Esophagus mucosa (tissue), 1 donor: ENCODE measurements around the gene HBD. TPM values are rescaled to one million over a fixed set of nuclear protein-coding genes. Genes with fewer than 3 reads are reported as not detected.
"Not testable (repeated sequence)": the region's sequence is repeated elsewhere in the genome, so short reads cannot be mapped to it uniquely, and the experiment has no call there.

Experiments
- ATAC-seq: fragments of 200-7000 bp; cut with Tn5 transposase; one replicate; pipeline ENCODE4 v1.9.1; 2020
- total RNA-seq: library from RNA; stranded (reverse); gene quantifications from one replicate; pipeline ENCODE4 v1.2.4, GENCODE V29; 2023
- donor health status: DM: yes; HTN: yes; CAD: no.

HBD gene
- not detected for total RNA-seq

GRCh38 chr11:5234381-5234834 is at the start of gene HBD:
Gene HBD, minus strand, starts transcription at chr11:5234483. Its CDS starts 50 bp downstream, at chr11:5234433.
- no peak for ATAC-seq

GRCh38 chr11:5283882-5284281 is 49.6 kb upstream of the HBD start:
- ATAC-seq = no peak

DNA sequence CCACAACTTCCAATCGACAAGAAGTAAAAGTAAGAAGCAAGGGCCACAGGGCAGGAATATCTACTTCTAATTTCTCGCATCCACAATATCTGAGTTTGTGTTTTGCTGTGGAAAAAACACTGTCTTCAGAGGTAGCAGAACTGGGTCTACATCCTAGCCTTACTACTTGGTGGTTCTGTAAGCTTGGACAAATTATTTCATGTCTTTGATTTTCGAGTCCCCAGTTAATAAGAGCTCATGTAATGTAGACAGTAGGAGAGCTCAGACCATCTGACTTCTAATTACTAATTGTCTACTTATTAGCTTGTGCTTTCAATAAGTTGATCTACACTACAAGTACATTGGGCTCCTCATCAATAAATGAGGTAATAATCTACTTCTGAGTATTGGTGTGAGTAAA is 48.8 kb upstream of the HBD start:
- no peak for ATAC-seq

GRCh38 chr11:5282628-5283027 is 48.3 kb upstream of the HBD start:
- no peak for ATAC-seq

- ATAC-seq = no peak
Observed at GRCh38 chr11:5281596-5281995, 47.3 kb upstream of the HBD start.

GRCh38 chr11:5280582-5281102 is 46.4 kb upstream of the HBD start:
- ATAC-seq = peak; percentile 93

- ATAC-seq = no peak
Observed at GRCh38 chr11:5279471-5280090, 45.3 kb upstream of the HBD start.

DNA sequence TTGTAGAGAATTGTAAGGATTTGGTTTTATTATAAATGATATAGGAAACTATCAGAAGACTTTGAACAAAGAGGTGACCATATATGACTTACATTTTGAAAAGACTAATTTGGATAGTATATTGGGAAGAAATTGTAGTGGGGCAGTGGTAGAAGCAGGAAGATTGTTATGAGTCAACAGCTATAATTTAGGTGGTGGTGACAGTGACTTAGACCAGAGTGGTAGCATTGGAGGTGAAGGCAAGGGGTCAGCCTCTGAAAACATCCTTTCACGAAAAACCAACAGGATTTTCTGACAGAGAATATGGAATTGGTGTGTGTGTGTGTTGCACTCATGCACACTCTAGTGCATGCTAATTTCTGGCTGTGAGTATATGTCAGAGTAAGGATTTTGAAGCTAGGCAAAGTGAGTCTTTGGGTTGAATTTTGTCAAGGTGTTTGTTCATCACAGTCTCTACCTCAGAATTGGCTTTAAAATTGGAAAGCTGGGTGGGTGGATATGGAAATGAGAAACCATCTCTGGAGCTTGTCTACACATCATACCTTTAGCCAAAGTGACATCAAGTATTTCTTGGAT is 43.6 kb upstream of the HBD start:
- no peak for ATAC-seq

DNA sequence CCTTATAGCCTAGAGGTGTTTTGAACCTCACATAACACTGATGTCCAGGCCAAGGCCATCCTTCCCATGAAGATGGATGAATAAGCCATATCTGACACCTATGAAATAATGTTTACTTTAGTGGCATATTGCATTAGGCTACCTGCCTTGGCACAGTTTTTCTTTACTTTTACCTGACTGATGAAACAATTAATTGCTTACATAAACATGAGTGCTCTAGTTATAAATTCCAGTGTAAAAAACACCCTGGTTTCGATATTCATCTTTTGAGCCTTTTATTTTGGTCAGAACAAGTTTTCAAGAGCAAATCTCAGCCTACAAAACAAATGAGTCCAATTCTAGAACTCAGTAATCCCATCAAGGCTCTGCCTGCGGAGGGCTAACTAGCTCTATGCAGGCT is 42.4 kb upstream of the HBD start:
- ATAC-seq = no peak

- no peak for ATAC-seq
Observed at GRCh38 chr11:5275369-5276110, 41.3 kb upstream of the HBD start.

GRCh38 chr11:5274395-5274794 is 40.1 kb upstream of the HBD start:
- ATAC-seq = no peak

DNA sequence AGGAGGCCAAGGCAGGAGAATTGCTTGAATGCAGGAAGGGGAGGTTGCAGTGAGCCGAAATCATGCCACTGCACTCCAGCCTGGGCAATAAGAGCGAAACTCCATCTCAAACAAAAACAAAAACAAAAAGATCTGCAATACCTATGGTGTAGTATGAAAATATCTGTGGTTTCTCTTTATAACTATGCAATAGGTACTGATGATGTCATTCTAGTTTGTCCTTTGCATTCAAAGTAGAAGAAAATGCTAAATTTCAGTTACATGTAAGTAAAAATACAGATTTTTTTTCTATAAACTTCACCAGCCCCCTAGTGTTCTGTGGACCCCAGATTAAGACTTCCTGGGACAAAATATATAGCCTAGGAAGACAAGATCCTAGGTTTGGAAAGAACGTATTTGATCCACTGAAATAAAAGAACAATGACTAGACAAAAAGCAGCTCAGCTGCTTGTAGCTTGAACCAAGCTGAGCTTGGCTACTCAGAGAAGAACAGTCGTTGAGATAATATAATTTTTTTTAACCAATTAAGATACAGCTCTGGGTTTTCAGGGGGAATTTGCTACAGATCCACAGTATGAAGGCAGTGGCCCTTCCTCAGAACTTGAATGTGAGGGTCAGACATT is 38.2 kb upstream of the HBD start:
- ATAC-seq = no peak

- ATAC-seq = no peak
Observed at GRCh38 chr11:5269715-5270147, 35.4 kb upstream of the HBD start, which contains the start of gene HBE1. Gene HBE1, minus strand, starts transcription at chr11:5269945. Its CDS starts 55 bp downstream, at chr11:5269890.

DNA sequence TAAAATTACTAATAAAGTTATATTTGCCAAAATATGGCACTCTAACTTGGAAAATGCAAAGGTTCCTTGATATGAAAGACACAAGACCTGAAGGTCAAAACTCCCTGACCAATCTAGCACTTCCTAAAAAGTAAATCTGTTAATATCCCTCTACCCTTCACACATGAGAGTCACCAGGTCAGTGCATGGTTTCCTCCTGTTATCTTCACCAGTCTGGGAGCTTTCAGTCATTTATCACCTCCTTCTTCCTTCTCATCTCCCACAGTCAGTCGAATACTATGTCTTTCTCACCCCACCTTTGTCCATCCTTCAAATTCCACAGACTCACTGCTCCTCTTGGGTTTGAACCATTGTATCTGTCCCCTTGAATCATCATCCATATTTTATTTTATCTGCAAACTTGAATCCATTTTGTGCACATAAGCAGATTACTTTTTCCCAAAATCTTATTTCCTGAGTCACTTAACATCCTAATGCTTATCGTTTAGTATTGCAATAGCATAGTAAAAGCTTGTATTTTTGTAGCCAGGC is 32.8 kb upstream of the HBD start:
- ATAC-seq = no peak

DNA sequence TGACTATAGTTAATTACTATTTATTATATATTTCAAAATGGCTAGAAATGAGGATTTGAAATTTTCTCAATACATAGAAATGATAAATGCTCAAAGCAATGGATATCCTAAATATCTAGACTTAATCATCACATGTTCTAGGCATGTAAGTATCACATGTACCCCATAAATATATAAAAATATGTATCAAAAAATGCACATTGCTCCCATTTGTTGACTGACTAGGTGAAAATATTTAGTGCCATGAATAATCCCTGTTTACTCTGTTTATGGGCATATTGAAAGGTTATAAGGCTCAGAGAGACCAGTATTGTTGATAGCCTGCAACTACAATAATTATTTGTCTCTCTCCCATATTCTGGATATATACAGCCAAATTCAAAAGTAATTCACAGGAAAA is 32.3 kb upstream of the HBD start:
- ATAC-seq = no peak

DNA sequence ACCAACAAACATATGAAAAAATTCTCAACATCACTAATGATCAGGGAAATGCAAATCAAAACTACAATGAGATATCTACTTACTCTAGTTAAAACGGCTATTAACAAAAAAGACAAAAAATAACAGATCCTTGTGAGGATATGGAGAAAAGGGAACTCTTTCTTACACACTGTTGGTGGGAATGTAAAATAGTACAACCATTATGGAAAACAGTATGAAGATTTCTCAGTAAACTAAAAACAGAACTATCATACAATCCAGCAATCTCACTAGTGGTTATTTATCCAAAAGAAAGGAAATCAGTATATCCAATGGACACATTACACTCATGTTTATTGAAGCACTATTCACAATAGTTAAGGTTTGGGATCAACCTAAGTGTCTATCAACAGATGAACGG is 31.5 kb upstream of the HBD start:
- no peak for ATAC-seq

DNA sequence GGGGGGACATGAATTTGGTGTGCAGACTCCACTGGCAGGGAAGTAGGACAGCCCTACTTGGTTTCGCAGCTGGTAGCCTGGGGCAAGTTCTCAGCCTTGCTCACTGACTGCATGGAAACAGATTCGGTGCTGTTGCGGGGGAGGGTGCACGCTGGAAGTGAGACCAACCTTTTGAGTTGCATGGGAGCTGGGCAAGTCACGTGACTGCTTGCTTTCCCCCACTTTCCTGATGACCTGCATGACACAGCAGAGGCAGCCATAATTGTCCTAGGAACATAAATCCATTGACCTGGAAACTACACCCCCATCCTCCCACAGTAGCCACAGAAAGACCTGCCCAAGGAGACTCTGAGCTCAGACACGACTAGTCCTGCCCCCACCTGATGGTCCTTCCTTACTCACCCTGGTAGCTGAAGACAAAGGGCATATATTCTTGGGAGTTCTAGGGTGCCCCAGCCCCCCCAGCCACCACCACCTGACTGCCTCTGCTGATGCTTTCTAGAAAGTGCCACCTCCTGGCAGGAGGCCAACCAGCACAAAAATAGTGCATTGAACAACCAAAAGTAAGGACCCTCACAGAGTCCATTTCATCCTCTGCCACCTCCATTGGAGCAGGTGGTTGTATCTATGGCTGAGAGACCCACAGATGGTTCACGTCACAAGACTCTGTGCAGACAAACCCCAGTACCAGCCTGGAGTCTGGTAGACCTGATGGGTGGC is 24.4 kb upstream of the HBD start:
- no peak for ATAC-seq

DNA sequence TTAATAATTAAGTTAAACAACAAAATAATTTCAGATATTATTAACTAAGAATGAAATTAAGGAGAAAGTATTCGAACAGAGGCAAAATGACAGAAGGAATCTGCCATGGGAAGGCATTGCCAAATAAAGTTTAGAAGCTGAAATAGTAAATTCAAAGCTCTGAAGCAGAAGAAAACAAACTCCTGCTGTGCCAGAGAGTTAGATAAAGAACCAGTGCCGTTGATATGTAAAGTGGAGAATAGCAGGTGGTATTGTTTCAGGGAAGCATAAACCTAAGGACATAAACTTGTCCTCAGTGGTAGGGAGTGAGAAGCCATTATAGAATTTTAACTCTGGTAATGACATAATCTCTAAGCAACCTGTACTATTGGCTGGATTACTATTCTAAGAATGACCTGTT is 23.0 kb upstream of the HBD start:
- no peak for ATAC-seq

GRCh38 chr11:5254646-5255413 is 20.5 kb upstream of the HBD start, which contains the start of gene HBG2:
Gene HBG2, minus strand, starts transcription at chr11:5254781. Its CDS starts 53 bp downstream, at chr11:5254728.
- ATAC-seq = not testable (repeated sequence)

DNA sequence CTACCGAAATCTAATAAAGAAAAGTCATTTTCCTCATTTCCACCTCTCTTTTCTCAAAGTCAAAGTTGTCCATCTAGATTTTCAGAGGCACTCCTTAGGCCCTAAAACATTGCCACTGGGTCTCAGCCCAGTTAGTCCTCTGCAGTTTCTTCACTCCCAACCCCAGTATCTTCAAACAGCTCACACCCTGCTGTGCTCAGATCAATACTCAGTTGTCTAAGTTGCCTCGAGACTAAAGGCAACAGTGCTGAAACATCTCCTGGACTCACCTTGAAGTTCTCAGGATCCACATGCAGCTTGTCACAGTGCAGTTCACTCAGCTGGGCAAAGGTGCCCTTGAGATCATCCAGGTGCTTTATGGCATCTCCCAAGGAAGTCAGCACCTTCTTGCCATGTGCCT is 19.7 kb upstream of the HBD start:
- not testable (repeated sequence) for ATAC-seq

DNA sequence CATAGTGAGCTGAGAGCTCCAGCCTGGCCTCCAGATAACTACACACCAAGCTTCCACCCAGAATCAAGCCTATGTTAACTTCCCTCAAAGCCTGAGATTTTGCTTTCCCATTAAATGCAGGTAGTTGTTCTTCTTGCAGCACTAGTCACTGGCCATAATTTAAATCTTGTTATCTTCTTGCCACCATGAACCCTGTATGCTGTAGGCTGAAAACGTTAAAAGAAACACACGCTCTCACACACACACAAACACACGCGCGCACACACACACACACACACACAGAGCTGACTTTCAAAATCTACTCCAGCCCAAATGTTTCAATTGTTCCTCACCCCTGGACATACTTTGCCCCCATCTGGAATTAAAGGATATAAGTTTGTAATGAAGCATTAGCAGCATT is 19.2 kb upstream of the HBD start:
- ATAC-seq = not testable (repeated sequence)
